Measurements from ENCODE around the gene TCF7L1.
"Not testable (repeated sequence)": the region's sequence is repeated elsewhere in the genome, so short reads cannot be mapped to it uniquely, and the experiment has no call there.

Gene TCF7L1

DNA sequence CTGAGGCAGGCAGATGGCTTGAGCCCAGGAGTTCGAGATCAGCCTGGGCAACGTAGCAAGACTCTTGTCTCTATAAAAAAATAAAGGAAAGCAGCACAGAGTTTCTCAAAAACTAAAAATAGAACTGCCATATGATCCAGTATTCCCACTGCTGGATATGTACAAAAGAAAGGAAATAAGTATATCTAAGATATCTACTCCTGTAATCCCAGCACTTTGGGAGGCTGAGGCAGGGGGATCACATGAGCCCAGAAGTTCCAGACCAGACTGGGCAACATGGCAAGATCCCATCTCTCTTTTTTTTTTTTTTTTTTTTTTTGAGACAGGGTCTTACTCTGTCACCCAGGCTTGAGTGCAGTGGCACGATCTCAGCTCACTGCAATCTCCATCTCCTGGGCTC, 196.5 kb downstream of the TCF7L1 start:
- not testable (repeated sequence) for DNase-seq

DNA sequence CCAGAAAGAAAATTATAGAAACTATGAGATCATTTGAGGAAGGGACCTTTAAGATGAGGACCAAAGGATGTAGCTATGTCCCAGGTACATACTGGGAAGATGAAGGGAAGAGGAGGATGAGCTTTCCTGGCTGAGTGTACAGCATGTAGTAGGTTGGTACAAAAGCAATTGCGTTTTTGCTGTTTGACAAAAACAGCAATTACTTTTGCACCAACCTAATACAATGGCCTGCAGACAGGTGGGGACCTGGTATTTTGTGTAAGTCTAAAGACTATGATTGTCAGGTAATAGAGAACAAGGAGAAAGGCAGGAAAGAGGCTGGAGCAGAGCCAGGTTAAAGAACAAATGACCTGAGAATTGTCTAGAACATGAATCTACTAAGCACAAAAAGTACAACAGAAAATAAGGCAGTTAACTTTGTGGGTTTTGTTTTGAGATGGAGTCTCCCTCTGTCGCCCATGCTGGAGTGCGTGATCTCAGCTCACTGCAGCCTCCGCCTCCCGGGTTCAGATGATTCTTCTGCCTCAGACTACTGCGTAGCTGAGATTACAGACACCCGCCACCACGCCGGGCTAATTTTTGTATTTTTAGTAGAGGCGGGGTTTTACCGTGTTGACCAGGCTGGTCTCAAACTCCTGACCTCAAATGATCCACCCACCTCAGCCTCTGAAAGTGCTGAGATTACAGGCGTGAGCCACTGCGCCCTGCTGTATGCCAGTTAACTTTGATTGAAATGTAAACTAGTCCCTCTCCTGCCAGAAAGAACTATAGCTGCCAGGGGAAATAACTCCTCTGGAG, 197.8 kb downstream of the TCF7L1 start:
- DNase-seq: no peak

DNA sequence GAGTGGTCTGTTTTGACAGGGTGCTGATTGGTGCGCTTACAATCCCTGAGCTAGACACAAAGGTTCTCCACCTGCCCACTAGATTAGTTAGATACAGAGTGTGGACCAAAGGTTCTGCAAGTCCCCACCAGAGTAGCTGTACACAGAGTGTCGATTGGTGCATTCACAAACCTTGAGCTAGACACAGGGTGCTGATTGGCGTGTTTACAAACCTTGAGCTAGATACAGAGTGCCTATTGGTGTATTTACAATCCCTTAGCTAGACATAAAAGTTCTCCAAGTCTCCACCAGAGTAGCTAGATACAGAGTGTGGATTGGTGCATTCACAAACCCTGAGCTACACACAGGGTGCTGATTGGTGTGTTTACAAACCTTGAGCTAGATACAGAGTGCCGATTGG, 200.7 kb downstream of the TCF7L1 start:
- not testable (repeated sequence) for DNase-seq

DNA sequence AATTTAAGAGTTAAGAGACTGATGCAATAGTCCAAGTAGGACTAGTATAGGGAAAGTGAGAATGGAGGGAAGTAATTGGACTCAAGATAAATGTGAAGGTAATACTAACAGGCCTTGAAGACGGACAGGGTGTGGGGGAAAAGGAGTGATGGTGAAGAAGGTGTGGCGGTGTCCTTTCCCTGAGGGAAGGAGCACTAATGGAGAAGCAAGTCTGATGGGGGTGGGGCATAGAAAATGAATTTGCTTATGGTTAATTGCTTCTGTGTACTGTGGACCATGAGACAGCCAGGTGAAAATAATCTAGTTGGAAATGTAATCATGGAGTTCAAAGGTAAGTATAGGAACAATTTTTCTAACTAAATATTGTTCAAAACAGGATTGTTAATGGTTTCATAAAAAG, 201.7 kb downstream of the TCF7L1 start:
- DNase-seq: no peak

DNA sequence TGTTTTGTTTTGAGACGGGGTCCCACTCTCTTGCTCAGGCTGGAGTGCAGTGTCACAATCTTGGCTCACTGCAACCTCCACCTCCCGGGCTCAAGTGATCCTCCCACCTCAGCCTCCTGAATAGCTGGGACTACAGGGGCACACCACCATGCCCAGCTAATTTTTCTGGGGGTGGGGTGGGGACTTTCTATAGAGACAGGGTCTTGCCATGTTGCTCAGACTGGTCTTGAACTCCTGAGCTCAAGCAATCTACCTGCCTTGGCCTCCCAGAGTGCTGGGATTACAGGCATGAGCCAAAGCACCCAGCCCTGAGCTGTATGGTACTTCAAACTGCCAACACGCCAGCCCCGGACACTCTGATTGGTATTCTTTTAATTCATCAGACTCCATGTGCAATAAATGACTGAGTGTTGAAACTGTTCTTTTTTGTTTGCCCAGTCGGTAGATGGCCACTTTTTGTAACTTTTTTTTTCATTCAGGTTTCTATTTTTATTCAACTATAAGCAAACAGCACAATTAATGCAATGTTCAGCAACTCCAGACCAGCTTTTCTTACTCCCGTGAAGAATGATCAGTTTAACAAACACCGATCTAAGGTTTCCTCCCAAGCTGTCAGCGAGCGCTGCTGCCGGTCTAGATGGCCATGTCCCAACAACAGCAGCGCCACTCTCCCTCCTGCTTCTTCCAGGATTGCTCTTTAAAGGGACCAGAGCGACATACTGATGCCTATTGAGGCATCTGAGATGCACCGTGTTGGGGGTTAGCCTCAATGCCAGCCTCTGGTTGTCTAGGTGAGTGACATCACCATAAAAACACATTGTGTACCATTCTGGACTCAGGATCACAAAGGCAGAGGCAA, 207.1 kb downstream of the TCF7L1 start:
- no peak for DNase-seq

DNA sequence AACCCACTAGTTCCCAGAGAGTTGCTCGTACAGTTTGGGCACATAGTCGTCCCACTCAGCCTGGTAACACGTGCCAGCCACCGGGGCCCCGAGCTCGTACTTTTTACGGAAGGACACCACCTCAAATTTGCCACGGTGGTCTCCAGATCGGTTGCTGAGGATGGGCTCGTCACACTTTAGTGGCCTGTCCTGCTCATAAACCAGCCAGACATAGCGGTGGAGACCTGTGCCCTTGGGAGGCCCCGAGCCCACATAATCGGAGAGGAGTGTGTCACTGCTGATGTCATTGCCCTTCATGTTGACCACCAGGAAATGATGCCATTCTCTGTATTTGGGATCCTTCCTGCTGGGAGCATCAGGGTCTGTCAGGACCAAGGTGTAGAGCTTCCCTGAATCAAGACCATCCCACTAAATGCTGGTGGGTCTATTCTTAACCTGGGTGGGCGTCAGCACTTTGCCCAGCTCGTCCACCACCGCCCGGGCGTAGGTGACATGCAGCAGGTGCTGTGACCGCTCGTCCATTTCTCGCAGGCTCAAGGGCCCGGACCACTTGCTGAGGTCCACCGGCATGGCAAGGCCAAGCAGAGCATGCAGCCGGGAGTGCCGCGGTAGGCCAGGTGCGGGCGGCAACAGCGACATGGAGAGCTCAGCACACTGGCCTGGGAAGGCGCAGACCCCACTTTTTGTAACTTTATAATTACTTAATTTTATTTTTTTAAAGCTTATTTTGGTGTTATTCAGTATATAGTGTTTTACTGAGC, 208.3 kb downstream of the TCF7L1 start:
- DNase-seq: no peak

DNA sequence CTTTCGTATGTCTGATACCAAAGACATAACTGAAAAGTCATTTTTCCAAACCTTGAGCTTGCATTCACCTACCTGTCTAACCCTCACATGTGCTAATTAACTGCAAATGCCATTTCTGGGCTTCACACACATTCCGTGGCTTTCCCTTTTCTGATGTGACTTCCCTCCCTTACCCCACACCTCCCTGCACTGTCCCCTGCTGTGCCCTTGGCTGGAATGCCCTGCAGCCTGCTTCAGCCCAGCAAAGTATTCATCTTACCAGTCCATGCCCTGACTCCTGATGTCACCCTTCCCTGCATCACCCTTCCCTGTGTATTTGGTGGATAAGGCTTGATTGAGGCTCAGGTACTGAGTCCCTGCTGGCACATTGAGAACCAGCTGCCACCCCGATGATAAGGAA, 209.0 kb downstream of the TCF7L1 start:
- DNase-seq: no peak

DNA sequence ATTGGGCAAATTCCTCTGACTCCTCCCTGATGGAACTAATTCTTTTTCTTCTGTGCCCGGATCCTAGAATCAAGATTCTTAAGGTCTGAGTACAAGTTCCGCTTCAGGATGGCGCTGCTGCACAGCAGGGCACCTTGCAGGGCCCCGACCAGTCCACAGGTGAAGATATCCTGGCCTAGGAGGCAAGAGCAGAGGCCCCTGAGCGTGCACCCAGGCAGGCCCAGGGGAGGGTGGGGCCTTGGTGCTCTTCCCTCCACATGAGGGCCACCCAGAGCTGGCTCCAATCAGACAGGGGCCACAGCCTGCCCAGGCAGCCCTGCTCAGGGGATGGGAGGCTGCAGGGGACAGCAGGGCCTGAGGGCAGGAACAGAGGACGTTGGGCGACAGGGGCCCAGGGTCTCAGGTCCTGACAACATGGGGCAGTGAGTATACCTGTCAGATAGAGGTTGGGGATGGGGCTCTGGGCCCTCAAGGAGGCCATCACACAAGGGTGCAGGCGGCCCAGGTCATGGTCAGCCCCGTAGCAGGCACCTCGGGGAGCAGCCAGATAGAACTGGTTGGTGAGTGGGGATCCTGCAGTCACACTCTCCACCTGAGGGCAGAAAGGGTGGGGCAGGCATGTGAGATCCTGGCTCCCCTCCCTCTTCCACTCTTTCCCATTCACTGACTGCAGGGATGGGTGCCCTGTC, 210.2 kb downstream of the TCF7L1 start:
- DNase-seq: not testable (repeated sequence)

DNA sequence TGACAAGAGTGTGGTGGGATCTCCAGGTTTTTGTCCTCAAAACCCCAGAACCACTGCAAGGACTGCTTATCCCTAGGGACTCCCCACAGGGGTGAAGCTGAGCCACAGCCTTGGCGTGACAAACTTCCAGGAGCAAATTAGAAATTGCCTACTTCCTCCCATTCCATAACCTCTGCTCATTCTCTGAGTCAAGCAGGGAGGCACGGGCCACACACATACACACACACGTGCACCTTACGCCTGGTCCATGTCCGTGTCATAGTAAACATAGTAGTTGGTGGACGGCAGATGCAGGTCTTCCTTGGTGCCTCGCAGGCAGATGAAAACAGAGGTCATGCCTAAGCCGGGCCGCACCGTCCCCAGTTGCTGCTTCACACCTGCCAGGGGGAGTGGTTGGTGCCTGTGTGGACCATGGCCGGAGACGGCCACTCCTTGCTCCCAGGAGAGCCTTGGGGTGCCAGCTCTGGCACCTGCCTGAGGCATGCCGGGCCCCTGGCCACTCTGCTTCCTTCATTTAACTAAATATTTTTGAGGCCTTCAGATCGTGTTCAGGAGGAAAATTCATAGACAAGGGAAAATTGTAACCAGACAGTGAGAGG, 211.3 kb downstream of the TCF7L1 start:
- DNase-seq: no peak

DNA sequence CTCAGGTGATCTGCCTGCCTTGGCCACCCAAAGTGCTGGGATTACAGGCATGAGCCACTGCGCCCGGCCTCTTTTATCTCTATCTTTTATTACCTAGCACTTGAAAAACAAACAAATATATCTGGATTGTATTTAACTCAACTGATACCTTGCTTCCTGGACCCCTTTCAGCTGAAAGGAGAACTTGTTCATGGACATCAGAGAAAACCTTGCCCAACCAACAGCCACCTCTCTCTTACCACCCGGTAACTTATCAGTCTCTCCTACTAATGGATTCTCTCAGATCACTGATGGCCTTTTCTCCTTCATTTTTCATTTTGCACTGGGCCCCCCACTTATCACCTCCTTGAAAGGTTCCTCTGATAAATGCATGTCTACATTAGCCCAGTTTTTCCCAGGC, 214.4 kb downstream of the TCF7L1 start:
- no peak for DNase-seq

DNA sequence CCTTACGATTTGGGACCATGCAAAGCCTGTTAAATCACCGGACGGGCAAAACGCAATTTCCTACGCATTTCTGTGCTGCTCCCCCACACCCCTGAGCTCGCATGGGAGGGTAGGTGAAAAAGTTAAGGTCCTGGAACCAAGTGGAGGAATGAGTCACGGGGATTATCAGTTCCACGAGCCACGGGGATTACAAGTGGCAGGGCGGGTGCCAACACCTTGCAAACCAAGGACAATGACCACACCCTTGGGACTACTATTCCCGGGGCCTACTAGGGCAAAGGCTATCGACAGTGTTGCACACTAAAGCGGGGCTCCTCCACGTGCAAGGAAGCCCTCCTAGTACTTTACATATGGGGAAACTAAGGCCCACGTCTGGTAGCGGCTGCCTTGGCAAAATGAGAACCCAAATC, 220.7 kb downstream of the TCF7L1 start:
- no peak for DNase-seq

DNA sequence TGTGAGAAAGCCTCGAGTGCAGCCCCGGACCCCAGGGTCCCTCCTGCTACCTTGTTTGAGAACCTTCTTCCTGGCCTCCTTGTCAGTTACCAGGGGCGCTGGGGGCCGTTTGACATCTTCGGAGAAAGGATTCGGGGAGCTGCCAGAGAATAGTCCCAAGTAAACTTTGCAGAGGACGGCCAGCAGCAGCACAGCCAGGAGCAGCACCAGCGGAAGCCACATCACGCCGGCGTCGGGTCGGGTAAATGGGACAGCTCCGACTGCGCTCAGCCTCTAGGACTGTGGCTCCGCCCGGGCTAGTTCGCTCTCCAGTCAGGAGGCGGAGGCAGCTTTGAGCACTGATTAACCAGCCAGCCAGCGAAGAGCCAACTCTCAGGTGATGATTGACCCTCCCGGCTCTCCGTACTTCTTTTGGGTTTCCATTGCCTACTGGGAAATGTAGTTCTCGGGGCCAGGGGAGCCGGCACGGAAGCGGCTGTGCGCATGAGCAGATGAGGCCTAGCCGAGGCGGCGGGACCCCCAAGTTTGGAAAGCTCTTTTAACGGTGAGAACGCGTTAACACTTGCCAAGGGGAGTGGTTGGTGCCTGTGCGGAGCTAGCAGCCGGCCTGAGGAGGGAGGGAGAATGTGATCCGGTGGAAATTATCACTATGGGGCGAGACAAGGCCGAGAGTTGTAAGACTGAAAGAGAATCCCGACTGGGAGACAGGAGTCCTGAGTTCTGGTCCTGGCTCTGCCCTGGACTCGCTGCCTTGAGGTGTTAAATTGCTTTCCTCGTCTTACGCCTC, 221.3 kb downstream of the TCF7L1 start, which contains the start of the genes ELMOD3 and RETSAT:
Gene ELMOD3 (plus strand): TSS at position 484 of the 787 bp plus-strand sequence. CDS start 2,430 bp downstream, outside the sequence.
Gene RETSAT (minus strand): TSS at position 243 of the 787 bp plus-strand sequence. CDS start 21 bp downstream, at position 222.
- DNase-seq: peak; percentile 98

DNA sequence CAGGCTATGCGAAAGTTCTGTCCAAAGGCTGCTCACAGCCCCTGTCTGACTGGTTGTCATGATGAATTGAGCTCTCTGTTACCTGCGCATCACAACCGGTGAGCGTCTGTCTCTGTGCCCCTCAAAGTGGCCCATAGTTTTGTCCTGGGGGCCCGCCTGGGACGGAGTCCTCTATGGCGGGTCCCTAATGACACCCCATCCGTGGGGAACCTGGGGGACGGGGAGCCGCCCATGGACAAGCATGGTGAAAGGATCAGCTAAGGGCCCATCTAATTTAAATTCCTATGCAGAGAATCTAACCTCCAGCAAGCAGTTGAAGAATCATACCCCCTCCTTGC, 221.8 kb downstream of the TCF7L1 start:
- no peak for DNase-seq

DNA sequence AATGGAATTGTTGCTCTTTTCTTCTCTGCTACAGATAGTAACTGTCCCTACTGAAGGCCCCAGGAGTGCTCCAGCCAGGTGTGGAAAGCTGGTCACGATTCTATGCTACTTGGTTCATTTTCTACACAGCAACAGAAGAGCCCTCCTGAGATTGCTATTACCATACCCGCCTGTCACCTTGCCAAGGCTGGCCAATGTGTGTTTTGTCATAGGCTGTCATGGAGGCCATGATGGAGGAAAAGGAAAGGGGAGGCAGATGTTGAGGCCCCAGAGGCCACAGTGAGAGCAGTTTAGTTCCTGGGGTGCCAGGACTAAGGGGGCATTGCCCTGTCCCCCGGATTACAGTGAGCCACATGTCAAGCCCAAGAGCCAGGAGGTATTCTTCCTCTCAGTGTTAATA, 222.3 kb downstream of the TCF7L1 start:
- DNase-seq: no peak

DNA sequence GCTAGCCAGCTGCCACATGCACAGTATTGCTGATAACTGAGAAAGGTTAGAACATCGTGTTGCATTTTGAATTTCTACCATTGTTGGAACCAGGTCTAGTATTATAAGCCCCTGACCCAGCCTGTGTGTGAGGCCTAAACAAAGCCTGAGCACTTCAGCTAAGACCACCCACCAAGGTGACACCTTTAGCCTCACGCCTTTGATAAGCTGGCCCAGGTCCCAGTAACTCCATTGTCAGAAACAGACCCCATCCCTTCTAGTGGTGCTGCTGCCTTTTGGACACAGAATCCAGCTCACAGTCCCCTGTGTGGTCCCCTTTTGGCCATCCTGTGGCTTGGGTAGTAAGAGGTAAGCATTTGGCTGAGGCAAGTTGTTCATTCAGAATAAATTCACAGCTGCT, 223.0 kb downstream of the TCF7L1 start:
- DNase-seq: no peak

DNA sequence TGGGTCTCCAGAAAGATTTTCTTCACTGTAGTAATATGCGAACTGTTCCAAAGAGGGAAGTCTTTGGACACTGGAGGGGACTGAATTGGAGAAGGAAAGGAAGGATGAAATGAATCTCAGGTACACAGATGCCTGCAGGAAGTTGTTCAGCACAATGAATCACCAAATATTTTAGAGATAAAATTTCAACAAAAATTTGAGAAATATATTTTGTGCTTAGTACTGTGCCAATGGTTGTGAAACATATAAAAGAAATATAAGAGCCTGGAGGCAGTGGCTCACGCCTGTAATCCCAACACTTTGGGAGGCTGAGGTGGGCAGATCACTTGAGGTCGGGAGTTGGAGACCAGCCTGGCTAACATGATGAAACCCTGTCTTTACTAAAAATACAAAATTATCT, 224.5 kb downstream of the TCF7L1 start:
- no peak for DNase-seq

Measured in DMS79 treated with DMSO at 0.1 percent for 48 hours (cell line).